Measurements from ENCODE around the gene ANKS6.

DNA sequence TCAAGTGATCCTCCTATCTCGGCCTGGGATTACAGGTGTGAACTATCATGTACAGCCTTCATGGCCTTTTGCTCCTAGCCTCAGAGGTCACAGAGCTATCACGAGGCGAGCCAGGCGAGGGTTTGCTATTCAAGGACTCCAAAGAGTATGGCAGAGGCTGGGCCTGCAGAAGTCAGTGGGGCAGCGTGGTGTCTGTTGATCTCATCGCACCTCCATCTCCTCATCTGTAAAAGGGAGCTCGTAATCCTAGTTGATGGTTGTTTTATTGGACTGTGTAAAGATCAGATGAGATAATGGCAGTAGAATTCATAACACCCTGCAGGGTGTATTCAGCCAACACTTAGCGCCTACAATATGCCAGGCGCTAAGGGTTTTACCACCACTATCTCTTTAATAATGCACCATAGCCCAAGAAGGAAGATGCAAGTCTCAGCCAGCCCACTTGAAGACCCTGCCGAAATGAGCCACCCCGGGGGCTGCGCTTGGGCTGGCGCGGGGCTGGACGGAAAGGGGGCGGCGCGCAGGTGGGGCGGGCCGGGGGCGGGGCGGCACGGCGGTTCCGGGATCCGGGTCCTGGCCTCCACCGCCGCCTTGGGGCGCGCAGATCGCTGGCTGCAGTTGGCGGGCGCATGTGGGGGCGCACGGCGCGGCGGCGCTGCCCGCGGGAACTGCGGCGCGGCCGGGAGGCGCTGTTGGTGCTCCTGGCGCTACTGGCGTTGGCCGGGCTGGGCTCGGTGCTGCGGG is 10.9 kb upstream of the ANKS6 start, which contains the start of gene GALNT12:
- TF ChIP-seq POLR2A (IDR thresholded peaks at IDR 0.05; ENCODE audit: low read length) (no peak), GATA1 (IDR thresholded peaks at IDR 0.05; ENCODE audit: low read depth, low read length) (no peak)

All from erythroblast (primary cell).